IPS-11a (cell line): ENCODE measurements around the gene WIF1.

ENCODE experiments used
- H3K4me3 ChIP-seq: one replicate; pipeline ENCODE4 v1.5.1; 2013; ENCODE audit warnings: low read depth, low read length, control low read depth

Gene WIF1

DNA sequence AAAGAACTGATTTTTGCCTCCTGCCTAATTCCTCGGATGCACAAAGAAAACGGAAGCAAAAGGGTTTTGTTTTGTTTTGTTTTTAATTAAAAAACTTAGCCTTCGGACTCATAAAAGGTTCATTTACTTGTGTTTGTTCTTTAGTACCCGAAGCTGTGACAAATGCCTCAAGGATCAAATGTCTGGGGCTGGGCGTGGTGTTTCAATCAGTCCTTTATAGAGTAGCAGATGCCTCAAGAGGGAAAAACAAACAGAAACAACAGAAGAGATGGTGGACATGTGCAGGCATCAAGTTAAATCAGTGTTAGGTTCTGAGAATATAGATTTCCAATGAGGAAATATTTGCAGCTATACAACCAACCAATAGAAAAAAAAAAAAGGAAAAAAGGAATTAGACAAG lies 1.6 kb upstream of the WIF1 start:
- H3K4me3 ChIP-seq, result no peak overlapping the region

DNA sequence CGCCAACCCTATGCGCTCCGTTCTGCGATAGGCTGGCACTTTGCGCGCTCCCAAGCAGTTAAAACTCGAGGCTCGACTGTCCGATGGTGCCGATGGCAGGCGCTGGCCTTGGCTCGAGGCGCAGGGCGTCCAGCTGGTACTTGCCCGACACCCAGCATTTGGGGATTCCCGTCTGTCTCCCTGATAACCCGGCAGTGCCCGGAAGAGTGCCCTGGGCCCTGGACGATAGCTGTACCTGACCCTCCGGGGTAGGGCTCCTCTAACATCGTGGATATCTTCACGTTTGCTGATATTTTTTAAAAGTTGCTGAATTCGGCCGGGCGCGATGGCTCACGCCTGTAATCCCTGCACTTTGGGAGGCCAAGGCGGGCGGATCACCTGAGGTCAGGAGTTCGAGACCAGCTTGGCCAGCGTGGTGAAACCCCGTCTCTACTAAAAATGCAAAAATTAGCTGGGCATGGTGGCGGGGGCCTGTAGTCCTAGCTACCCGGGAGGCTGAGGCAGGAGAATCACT lies 908 bp upstream of the WIF1 start:
- peak overlapping the region; percentile 14 for H3K4me3 ChIP-seq

DNA sequence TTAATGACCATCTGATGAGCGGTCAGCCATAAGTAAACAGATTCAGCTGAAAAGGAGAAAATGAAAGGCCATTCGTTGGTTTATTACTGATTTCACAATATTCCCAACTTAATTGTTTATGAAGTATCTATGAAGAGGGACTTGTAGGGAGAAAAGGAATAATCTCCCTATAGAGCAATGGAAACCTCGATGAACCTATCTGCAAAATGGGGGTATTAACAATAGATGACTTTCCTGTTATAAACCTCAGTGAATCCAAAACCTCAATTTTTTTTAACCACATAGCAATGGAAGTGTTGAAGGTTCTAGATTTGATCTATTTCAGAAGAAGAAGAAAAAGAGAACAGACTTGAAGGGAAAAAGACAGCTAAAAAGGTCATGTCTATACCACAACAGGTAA lies 2.0 kb downstream of the WIF1 start:
- H3K4me3 ChIP-seq, result no peak overlapping the region

DNA sequence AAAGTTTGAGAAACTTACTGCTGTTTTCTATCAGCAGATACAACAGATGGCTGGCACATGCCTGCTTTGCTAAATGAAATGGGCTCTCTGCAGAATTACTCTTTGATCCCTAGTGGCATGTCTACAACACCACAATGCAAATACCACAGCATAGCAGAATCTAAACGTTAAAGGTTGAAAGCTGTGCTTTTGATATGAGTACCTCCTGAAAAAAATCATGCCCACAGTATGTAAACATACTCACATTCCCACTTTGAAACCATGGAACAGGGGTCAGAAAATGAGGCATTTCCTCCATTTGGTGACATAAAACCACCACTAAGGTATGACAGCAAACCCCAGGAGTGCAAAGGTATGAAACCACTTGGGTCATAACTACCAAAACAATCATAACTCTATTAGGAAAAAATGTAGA lies 7.5 kb downstream of the WIF1 start:
- H3K4me3 ChIP-seq, result no peak overlapping the region

DNA sequence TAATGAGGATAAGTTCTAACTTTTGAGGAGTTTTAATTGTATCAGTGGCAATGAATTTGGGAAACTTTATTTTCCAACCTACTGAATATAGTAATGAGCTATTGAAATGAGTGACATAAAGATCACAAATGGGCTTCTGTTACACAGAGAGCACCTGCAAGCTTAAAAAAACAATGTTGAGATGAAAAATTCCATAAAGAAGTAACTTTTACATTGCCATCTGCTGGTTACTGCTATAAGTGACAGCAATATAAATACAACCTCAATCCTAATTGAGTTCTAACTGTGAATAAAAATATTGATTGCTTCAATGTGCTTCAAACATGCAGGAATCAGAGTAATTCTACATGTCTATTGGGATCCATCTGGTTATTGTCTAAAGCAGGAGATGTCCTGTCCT lies 14.2 kb downstream of the WIF1 start:
- no peak overlapping the region for H3K4me3 ChIP-seq

- no peak overlapping the region for H3K4me3 ChIP-seq
These were observed 21.0 kb downstream of the WIF1 start for GRCh38 chr12:65100140-65100539.

- no peak overlapping the region for H3K4me3 ChIP-seq
These were observed 21.9 kb downstream of the WIF1 start for GRCh38 chr12:65099182-65099581.

- H3K4me3 ChIP-seq, result no peak overlapping the region
These were observed 22.7 kb downstream of the WIF1 start for GRCh38 chr12:65098364-65098763.

- H3K4me3 ChIP-seq, result no peak overlapping the region
These were observed 26.4 kb downstream of the WIF1 start for GRCh38 chr12:65094722-65095121.

DNA sequence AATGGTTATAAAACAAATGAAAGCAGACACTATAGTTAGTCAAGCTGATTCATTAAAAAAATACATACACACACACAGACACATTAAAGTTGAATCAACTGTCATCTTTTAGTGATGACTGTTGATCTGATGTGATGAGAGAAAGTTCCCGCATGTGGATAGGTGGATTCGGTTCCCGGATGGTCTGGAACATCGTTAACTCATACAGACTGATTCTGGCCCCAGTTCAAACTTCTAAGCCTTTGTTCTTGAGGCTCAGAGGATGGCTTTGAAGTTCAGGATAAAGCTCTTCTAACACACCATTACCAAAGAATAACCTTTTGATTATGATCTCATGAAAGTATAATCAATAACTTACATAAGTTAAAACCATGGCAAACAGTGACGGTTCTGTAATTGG lies 27.5 kb downstream of the WIF1 start:
- H3K4me3 ChIP-seq, result no peak overlapping the region

GRCh38 chr12:65090461-65090860 lies 30.6 kb downstream of the WIF1 start:
- no peak overlapping the region for H3K4me3 ChIP-seq

GRCh38 chr12:65086236-65086635 lies 34.9 kb downstream of the WIF1 start:
- H3K4me3 ChIP-seq, result no peak overlapping the region

DNA sequence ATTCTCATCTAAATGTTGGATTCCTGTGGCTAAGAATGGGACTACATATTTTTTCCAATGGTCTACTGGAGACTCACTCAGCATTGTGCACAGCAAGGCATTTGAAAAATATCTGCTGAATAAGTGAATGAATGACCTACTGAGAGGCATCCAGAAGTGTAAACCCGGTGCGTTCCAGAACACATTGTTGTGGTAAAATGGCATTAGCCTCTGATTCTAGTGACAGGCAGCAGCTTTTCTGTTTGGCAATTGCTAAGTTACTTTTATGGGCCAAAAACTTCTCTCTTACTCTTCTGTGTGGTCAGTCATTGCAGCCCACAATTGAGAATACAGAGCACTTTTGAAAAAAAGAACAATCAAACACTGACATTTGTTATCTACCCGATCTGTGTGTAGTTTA lies 36.5 kb downstream of the WIF1 start:
- no peak overlapping the region for H3K4me3 ChIP-seq

DNA sequence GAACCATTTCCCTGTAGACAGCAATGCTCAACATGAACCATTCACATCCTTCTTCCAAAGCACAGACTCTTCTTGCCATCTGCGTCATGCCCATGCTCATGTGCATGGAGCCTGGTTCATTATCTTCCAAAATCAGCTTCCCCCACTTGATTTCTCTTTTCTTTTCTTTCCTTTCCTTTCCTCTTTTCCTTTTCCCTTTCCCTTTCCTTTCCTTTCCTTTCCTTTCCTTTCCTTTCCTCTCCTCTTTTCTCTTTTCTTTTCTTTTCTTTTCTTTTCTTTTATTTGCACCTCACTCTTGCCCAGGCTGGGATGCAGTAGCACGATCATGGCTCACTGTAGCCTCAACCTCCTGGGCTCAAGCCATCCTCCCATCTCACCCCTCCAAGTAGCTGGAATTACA lies 37.5 kb downstream of the WIF1 start:
- no peak overlapping the region for H3K4me3 ChIP-seq

DNA sequence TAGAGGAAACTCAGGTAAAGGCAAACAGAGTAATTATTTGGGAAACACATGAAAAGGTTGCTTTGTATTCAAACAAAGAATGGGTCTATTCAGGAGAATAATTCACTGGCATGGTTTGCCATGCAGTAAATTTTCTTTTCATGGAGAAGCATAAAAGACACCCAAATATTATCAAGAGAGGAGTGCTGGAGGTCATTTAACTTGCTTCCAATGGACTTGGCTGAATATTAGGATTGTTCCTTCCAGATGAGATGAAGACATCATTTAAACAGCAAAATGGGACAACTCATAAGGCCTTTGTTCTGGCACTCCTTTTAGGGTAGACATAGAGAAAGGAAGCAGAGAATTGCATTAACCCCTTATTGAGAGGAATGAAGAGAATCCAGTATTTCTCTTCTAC lies 38.7 kb downstream of the WIF1 start:
- no peak overlapping the region for H3K4me3 ChIP-seq

DNA sequence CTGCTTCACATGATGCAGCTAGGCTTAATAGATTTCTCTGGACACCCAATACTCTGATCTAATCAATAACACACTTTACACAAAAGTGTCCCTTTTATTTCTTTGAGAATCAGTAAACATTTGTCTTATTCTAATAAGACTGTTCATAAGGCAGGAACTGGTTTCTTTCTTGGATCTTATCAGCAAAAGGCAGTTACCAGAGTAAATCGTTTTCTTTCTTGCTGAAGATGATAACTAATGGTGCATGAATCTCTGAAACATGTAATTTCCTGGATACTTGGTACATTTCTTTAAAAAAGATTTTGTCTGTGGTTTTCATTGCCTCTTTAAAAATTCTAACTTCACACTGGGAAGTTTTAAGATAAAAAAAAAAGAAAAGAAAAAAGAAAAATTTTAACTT lies 39.6 kb downstream of the WIF1 start:
- no peak overlapping the region for H3K4me3 ChIP-seq

DNA sequence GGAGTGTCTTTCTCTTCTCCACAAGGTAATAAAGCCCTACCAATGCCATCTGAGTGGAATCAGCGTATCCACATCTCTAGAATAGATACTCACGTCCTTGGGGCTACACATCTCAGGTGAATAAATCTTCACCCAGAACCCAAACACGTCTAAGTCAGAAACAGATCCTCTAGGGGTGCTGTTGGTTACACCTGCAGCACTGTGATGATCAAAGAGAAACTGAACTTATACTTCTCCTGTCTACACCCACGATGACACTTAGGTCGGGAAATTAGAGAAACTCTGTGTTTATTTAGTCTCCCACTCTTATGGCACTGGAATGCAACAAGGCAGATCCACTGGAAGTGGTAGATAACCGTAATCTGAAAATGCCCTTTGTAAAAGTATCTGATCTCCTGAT lies 46.2 kb downstream of the WIF1 start:
- H3K4me3 ChIP-seq, result no peak overlapping the region

DNA sequence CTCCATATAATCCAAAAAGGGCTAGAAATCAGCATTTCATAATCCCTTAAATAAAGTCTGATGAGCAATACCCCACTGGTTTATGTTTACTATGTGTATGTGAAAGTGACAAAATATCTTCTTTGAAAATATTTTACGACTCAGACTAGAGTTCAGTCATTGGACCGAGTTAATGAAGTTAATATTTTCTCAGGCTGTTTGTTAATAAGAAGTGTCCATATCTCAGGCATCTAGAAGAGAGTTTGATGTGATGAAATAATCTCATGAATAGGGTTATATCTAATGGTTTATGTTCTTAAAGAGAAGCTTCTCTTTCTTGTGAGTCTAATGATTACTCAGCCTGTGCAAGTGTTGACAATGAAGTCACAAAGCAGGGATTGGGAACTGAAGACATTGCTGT lies 51.8 kb downstream of the WIF1 start:
- H3K4me3 ChIP-seq, result no peak overlapping the region

- no peak overlapping the region for H3K4me3 ChIP-seq
These were observed 53.7 kb downstream of the WIF1 start for GRCh38 chr12:65067383-65067782.

GRCh38 chr12:65055859-65056258 lies 65.2 kb downstream of the WIF1 start:
- no peak overlapping the region for H3K4me3 ChIP-seq

GRCh38 chr12:65051218-65051617 lies 69.9 kb downstream of the WIF1 start:
- H3K4me3 ChIP-seq, result no peak overlapping the region

GRCh38 chr12:65045269-65045668 lies 75.8 kb downstream of the WIF1 start:
- H3K4me3 ChIP-seq, result no peak overlapping the region

GRCh38 chr12:65039301-65039700 lies 81.8 kb downstream of the WIF1 start:
- H3K4me3 ChIP-seq, result no peak overlapping the region

DNA sequence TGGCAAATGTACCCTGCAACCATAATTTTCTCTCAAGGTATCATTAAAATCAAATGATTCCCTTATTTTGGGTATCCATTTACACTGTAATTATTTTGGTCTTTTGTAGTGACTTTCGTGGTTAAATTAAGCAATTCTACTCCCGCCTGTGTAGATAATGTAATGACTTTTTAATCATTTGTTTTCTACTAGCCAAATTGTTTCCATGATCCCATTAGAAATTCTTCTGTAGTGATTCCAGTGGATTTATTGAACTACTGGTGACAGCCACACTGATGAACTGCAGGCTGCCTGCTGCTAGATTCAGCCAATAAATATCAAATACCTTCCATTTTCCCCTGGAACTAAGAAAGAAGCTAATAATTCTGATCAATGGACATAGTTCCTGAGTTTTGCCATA lies 96.0 kb downstream of the WIF1 start:
- H3K4me3 ChIP-seq, result no peak overlapping the region
